ENCODE measurements around the gene DRC7.

Gene DRC7

DNA sequence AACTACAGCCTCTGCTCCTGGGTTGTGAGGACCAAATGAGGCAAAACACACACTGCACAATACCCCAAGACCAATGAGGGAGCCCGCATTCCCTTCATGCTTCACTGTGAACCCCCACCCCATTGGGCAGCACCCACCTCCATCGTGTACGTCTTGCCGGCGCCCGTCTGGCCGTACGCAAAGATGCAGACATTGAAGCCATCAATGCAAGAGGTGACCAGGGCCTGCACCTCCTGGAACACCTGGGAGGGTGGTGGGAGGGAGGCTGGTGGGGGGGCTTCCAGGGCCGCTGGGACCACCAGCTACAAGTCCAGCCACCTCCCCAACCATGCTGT, 69.4 kb downstream of the DRC7 start:
- TF ChIP-seq, protein P1, sequence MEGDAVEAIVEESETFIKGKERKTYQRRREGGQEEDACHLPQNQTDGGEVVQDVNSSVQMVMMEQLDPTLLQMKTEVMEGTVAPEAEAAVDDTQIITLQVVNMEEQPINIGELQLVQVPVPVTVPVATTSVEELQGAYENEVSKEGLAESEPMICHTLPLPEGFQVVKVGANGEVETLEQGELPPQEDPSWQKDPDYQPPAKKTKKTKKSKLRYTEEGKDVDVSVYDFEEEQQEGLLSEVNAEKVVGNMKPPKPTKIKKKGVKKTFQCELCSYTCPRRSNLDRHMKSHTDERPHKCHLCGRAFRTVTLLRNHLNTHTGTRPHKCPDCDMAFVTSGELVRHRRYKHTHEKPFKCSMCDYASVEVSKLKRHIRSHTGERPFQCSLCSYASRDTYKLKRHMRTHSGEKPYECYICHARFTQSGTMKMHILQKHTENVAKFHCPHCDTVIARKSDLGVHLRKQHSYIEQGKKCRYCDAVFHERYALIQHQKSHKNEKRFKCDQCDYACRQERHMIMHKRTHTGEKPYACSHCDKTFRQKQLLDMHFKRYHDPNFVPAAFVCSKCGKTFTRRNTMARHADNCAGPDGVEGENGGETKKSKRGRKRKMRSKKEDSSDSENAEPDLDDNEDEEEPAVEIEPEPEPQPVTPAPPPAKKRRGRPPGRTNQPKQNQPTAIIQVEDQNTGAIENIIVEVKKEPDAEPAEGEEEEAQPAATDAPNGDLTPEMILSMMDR (IDR thresholded peaks at IDR 0.05): no peak
- no peak for TF ChIP-seq ZFX (IDR thresholded peaks at IDR 0.05; ENCODE audit: borderline replicate concordance)
- peak overlapping the region; percentile 53 for H3K27ac ChIP-seq

DNA sequence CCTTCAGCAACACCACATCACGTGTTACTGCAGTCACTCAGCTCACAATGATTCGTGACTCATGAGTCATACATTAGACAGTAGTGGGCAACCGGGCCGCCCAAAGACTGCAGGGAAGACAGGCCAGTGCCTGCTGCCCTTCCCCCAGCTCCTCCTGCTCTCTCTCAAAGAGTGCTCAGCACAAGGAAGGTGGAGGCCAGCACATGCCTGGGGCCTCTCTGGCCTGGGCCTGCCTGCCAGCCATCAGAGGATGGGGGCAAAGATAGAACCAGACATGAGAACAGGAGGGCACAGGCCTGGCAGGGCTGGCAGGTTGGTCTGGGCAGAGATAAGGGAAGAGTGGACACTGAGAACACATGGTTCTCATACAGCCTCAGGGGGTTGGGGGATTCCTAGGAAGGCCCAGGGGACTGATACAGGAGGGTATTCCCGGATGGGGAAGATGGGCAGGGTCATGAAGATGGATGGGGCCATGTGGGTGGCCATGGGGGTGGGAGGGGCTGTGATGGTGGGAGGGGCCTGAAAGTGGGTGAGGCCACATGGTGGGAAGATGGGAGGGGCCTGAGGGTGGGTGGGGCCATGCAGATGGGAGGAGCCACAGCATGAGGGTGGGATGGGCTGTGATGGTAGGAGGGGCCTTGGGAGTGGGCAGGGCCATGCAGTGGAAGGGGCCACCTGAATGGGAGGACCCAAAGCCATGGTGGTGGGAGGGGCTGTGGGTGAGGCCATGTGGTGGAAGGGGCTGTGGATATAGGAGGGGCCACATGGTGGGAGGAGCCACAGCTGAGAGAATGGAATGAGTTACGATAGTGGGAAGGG, 69.9 kb downstream of the DRC7 start:
- TF ChIP-seq, protein P1 (IDR thresholded peaks at IDR 0.05): no peak
- no peak for TF ChIP-seq ZFX (IDR thresholded peaks at IDR 0.05; ENCODE audit: borderline replicate concordance)
- H3K27ac ChIP-seq: peak overlapping the region; percentile 53

DNA sequence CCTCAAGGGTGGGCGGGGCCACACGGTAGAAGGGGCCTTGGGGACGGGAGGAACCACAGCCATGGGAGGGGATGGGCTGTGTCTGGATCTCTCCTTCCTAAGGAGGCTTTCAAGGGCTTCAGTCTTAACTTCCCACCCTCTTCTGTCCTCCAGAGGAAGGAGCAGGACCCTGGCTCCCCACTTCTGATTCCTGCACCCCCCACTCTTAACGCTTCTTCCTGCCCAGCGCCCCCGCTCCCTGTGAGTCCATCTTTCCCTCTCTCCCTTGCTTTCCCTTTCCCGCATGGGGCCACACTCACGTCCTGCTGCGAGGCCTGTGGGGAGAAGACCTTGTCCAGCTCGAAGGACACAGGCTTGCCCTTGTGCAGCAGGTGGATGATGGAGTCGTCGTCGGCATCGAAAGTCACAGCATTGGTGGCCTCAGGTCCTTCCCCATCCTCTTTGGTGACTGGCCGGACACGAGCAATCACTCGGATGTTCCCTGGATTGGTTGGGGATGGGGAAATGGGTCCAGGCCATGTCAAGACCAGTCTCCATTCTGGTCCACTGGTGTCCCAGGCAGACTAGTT, 70.6 kb downstream of the DRC7 start:
- H3K27ac ChIP-seq: 0 out of 2 replicates have a peak overlapping the region, but pooled peaks have one; percentile 26
- TF ChIP-seq, protein P1 (IDR thresholded peaks at IDR 0.05): no peak
- no peak for TF ChIP-seq ZFX (IDR thresholded peaks at IDR 0.05; ENCODE audit: borderline replicate concordance)

DNA sequence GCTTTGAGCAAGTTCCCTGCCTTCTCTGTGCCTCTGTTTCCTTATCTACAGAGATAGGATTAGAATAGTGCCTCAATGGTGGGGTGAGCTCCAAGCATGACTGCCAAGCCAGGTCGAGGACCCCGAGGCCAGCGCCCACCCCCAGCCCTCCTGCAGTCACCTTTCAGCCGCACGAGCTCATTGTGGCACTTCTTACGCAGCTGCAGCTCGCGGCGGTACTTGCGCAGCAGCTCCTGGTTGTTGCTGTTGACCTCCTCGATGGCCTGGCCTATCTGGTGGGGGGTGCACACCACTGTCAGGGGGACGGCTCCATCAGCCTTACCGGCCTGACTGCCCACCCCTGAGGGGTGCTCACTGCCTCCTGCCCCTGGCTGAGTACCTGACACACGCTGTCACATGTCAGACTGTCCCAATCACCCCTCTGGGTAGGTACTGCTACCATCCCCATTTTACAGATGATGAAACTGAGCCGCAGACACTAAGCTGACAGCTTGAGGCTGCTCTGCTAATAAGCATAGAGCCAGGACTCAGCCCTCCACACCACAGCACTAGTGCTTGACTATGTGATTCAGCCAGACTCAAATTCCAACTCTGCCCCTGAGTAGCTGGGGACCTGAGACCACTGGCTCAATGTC, 72.2 kb downstream of the DRC7 start:
- H3K27ac ChIP-seq: no peak overlapping the region
- TF ChIP-seq ZFX (IDR thresholded peaks at IDR 0.05; ENCODE audit: borderline replicate concordance): no peak
- TF ChIP-seq, protein P1 (IDR thresholded peaks at IDR 0.05): no peak

DNA sequence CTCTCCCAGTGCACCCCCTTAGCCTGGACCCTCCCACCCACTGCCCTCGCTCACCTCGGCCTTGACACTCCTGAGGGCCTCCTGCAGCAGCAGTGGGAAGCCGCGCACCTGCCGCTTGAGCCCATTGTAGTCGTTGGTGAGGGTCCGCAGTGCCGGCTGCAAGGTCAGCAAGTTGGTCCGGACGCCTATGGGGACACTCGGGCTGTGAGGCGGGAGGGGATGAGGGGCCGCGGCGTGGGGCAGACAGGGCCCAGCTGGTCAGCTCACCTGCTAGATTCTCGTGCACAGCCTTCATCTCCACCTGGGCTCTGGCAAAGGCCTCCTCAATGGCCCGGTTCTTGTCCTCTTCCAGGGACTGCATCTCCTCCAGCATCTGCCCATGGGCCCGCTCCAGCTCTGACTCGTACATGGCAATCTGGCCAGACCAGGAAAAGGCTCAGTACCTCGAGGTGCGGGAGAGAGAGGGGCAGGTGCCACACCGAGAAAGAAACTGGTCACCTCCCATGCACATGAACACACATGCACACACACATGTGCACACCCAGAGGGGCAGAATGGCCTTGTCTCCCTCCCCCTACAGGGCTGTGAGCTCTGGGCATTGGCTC, 75.0 kb downstream of the DRC7 start:
- no peak overlapping the region for H3K27ac ChIP-seq
- TF ChIP-seq ZFX (IDR thresholded peaks at IDR 0.05; ENCODE audit: borderline replicate concordance): no peak
- TF ChIP-seq, protein P1 (IDR thresholded peaks at IDR 0.05): no peak

DNA sequence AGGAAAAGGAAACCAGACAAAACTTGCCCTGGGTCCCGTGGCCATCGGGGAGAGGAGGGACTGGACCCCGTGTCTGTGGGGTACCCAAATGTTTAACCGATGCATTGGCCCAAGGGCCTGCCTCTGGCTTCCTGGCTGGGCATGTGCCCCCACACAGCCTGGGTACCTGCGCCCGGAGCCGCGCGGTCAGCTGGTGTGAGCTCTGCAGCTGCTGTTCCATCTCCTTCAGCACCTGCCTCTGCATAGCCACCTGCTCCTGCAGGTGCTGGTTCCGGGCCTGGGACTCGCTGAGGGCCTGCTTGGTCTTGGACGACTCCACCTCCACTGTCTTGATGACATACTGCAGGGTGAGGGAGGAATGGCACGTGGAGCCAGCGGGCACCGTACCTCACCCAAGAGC, 75.8 kb downstream of the DRC7 start:
- TF ChIP-seq, protein P1 (IDR thresholded peaks at IDR 0.05): no peak
- TF ChIP-seq ZFX (IDR thresholded peaks at IDR 0.05; ENCODE audit: borderline replicate concordance): no peak

More for the DNA sequence above, 75.8 kb downstream of the DRC7 start:
- H3K27ac ChIP-seq: no peak overlapping the region

All from 22Rv1 (cell line).